SK-N-SH (cell line): Measurements from ENCODE around the gene LGI1.

Experiments
- CTCF ChIP-seq: fragments of 200-600 bp; sonication (generic); IDR thresholded peaks from 2 replicates; pipeline ENCODE4 v1.6.1; 2017; ENCODE audit warnings: antibody characterized with exemption, mild to moderate bottlenecking, moderate library complexity
- FOXM1 ChIP-seq: IDR thresholded peaks from 2 replicates; pipeline ENCODE4 v1.4.0; 2012; ENCODE audit warnings: low read depth, mild to moderate bottlenecking

GRCh38 chr10:93826355-93826754, 68.6 kb downstream of the LGI1 start:
- TF ChIP-seq FOXM1, result no peak
- no peak for TF ChIP-seq CTCF
